Measurements from ENCODE around the gene ITGA1. TPM values are rescaled to one million over a fixed set of nuclear protein-coding genes. Genes with fewer than 3 reads are reported as not detected.

The ITGA1 gene
- total RNA-seq, 5 donors from 2014 or later (not counting 1 experiment from before 2014, with no cell fraction given) = 2.9 to 13.0 (median 6.8) TPM

DNA sequence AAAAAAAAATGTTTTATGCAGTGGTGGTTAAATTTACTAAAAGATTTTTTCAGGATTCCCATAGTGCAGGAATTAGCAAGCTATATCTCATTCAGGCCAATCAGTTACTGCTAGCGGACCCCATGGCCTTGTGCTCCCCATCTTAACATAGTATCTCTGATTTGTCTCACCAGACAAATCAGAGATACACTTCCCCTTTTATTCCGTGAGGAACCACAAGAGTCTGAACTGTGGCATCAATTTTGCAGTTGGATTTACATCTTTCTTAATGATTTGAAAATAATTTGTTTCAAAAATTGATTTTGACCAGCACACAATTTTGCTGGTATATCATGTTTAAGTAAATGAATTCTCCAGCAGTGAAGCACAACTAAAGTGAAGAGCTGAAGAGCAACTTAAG lies 17.9 kb downstream of the ITGA1 start:
- Mint-ChIP-seq H3K4me3 (no peak overlapping the region), H3K9me3 (no peaks in the 10 kb centered on the region), H3K27ac (no peak overlapping the region), H3K36me3 (peaks cover 21% of the 10 kb centered on the region), H3K4me1 (peaks cover 35 to 45% (median 45%) of the 10 kb centered on the region in 3 donors), H3K27me3 (no peaks in the 10 kb centered on the region)
- H3K27me3 ChIP-seq (replicated peaks in 1 of 2; ENCODE audit: control insufficient read depth in 2 of 2, extremely low read depth in 1 of 2, insufficient read depth in 2 of 2, low read length in 1 of 2) = no peaks in the 10 kb centered on the region
- no peaks in the 10 kb centered on the region for H3K9me3 ChIP-seq
- no peak overlapping the region for H3K4me3 ChIP-seq (ENCODE audit: control insufficient read depth in 1 of 2, extremely low read depth in 1 of 2, low read length in 1 of 2)
- no CpG with 5 or more reads among the region's 2 CpGs for WGBS (ENCODE audit: insufficient coverage)
- POLR2A ChIA-PET = interaction anchor here in 1 of 2 donors (0.5 kb wide), 1 partner anchor 73 kb away, joined by 3 read pairs; no protein-coding TSS in a partner anchor
- no peak overlapping the region for H3K27ac ChIP-seq (ENCODE audit: low read length)
- ATAC-seq (replicated peaks in 1 of 4) (no peak), DNase-seq (no peak)
- peaks cover 11 to 25% of the 10 kb centered on the region in 2 experiments for H3K4me1 ChIP-seq (ENCODE audit: control insufficient read depth in 1 of 2, extremely low read depth in 1 of 2, insufficient read depth in 2 of 2, low read length in 2 of 2)
- no peaks in the 10 kb centered on the region for H3K36me3 ChIP-seq (ENCODE audit: control insufficient read depth in 2 of 2, extremely low read depth in 1 of 2, insufficient read depth in 1 of 2, low read length in 1 of 2)
- CTCF ChIA-PET = no interaction called here

DNA sequence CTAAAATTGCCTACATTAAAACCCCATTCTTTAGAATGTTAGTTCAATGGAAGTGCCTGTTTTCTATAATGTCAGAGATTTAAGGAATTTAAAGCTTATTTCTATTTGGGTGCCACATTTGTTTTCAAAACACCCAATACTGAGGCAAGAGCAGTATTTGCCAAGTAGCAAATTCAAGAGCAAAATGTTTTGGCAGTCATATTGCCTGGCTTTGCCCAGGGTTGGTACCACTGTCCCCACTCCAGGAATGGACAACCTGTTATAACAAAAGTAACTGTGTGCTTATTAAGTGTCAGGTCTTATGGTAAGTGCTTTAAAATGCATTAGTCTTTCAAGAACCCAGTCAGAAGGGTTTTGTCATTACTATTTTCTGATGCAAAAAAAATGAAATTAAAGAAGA lies 19.3 kb downstream of the ITGA1 start:
- DNase-seq = no peak
- H3K36me3 Mint-ChIP-seq = peaks cover 17% of the 10 kb centered on the region
- Histone ChIP-seq H3K27me3 (replicated peaks in 1 of 2; ENCODE audit: control insufficient read depth in 2 of 2, extremely low read depth in 1 of 2, insufficient read depth in 2 of 2, low read length in 1 of 2) (no peaks in the 10 kb centered on the region), H3K9me3 (no peaks in the 10 kb centered on the region), H3K27ac (ENCODE audit: low read length) (no peak overlapping the region), H3K36me3 (ENCODE audit: control insufficient read depth in 2 of 2, extremely low read depth in 1 of 2, insufficient read depth in 1 of 2, low read length in 1 of 2) (no peaks in the 10 kb centered on the region), H3K4me3 (ENCODE audit: control insufficient read depth in 1 of 2, extremely low read depth in 1 of 2, low read length in 1 of 2) (no peak overlapping the region), H3K4me1 (ENCODE audit: control insufficient read depth in 1 of 2, extremely low read depth in 1 of 2, insufficient read depth in 2 of 2, low read length in 2 of 2) (peaks cover 0 to 13% of the 10 kb centered on the region in 2 experiments)
- H3K4me1 Mint-ChIP-seq = peaks cover 21 to 31% (median 30%) of the 10 kb centered on the region in 3 donors
- ChIA-PET CTCF (interaction anchor here in 1 of 2 donors (1.0 kb wide), 1 partner anchor 10 kb away, joined by 3 read pairs; no protein-coding TSS in a partner anchor), POLR2A (interaction anchor here in 1 of 2 donors (0.6 kb wide), 2 partner anchors 142 to 1396 kb away, joined by 4 to 5 read pairs; no protein-coding TSS in a partner anchor)
- H3K4me3 Mint-ChIP-seq = no peak overlapping the region
- ATAC-seq (replicated peaks in 1 of 4) = no peak
- no peaks in the 10 kb centered on the region for H3K9me3 Mint-ChIP-seq
- H3K27me3 Mint-ChIP-seq = no peaks in the 10 kb centered on the region
- no peak overlapping the region for H3K27ac Mint-ChIP-seq

DNA sequence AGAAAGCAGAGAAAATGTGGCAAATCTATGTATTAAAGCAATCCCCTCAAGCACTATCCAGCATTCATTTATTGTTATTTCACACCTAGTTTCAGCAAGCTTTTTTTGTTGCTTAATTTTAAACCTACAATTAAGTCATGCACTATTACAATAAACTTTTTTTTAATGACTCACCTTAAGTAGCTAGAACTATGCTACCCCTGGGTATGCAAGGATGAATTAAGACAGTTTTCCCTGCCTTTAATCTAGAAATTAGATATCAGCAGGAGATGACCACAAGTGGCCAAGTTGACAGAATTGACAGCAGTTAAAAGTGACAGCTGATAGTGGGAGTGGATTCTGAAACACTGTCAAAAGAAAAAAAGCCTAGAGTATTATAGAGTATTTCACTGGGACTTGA lies 20.0 kb downstream of the ITGA1 start:
- Histone ChIP-seq H3K9me3 (no peaks in the 10 kb centered on the region), H3K27ac (ENCODE audit: low read length) (no peak overlapping the region), H3K36me3 (ENCODE audit: control insufficient read depth in 2 of 2, extremely low read depth in 1 of 2, insufficient read depth in 1 of 2, low read length in 1 of 2) (no peaks in the 10 kb centered on the region), H3K27me3 (replicated peaks in 1 of 2; ENCODE audit: control insufficient read depth in 2 of 2, extremely low read depth in 1 of 2, insufficient read depth in 2 of 2, low read length in 1 of 2) (no peaks in the 10 kb centered on the region), H3K4me3 (ENCODE audit: control insufficient read depth in 1 of 2, extremely low read depth in 1 of 2, low read length in 1 of 2) (no peak overlapping the region), H3K4me1 (ENCODE audit: control insufficient read depth in 1 of 2, extremely low read depth in 1 of 2, insufficient read depth in 2 of 2, low read length in 2 of 2) (peaks cover 0 to 7% of the 10 kb centered on the region in 2 experiments)
- Mint-ChIP-seq H3K27me3 (no peaks in the 10 kb centered on the region), H3K4me1 (peaks cover 14 to 26% (median 25%) of the 10 kb centered on the region in 3 donors), H3K9me3 (no peaks in the 10 kb centered on the region), H3K36me3 (peaks cover 17% of the 10 kb centered on the region), H3K27ac (no peak overlapping the region), H3K4me3 (no peak overlapping the region)
- ChIA-PET POLR2A (no interaction called here), CTCF (interaction anchor here (1.0 to 1.1 kb wide), 2 partner anchors 8 to 10 kb away, joined by 3 read pairs; no protein-coding TSS in a partner anchor)
- no peak for DNase-seq
- no peak for ATAC-seq (replicated peaks in 1 of 4)

DNA sequence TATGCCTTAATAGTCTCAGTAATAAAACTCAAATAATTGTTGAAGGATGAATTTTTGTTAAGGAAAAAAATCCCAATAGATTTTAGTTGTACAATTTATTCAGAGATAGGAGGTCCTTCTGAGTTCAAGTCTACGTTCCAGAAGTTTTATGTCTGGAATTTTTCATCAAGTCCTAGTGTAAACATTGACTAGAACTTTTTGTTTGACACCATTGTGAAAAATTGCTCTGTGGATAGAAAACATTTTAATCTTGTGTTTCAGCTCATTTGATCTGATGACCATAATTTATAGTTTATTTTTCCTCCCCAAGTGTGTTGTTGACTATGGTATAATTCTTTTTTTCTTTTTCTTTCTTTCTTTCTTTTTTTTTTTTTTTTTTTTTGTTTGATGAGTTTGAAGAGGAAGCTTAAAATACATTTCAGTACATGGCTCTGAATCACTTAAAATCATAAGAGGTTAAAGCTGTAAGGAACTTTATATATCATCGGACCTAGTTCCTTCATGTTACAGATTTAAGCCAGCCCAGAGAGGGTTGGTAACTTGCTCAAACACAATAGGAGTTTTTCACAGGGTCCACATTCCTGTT lies 20.7 kb downstream of the ITGA1 start:
- POLR2A ChIA-PET = interaction anchor here (0.6 to 0.7 kb wide), 5 partner anchors 40 to 1503 kb away, joined by 3 to 17 read pairs (median 3); no protein-coding TSS in a partner anchor
- Mint-ChIP-seq H3K36me3 (peaks cover 17% of the 10 kb centered on the region), H3K4me3 (no peak overlapping the region), H3K9me3 (no peaks in the 10 kb centered on the region), H3K4me1 (peaks cover 8 to 20% (median 19%) of the 10 kb centered on the region in 3 donors), H3K27ac (no peak overlapping the region), H3K27me3 (no peaks in the 10 kb centered on the region)
- no CpG with 5 or more reads among the region's 2 CpGs for WGBS (ENCODE audit: insufficient coverage)
- H3K27me3 ChIP-seq (replicated peaks in 1 of 2; ENCODE audit: control insufficient read depth in 2 of 2, extremely low read depth in 1 of 2, insufficient read depth in 2 of 2, low read length in 1 of 2) = no peaks in the 10 kb centered on the region
- peaks cover 0 to 2% of the 10 kb centered on the region in 2 experiments for H3K4me1 ChIP-seq (ENCODE audit: control insufficient read depth in 1 of 2, extremely low read depth in 1 of 2, insufficient read depth in 2 of 2, low read length in 2 of 2)
- no peak overlapping the region for H3K27ac ChIP-seq (ENCODE audit: low read length)
- CTCF ChIA-PET = interaction anchor here (0.6 to 1.1 kb wide), 3 partner anchors 9 to 13 kb away, joined by 3 to 8 read pairs (median 3); no protein-coding TSS in a partner anchor
- no peaks in the 10 kb centered on the region for H3K9me3 ChIP-seq
- H3K4me3 ChIP-seq (ENCODE audit: control insufficient read depth in 1 of 2, extremely low read depth in 1 of 2, low read length in 1 of 2) = no peak overlapping the region
- no peak for ATAC-seq (replicated peaks in 1 of 4)
- H3K36me3 ChIP-seq (ENCODE audit: control insufficient read depth in 2 of 2, extremely low read depth in 1 of 2, insufficient read depth in 1 of 2, low read length in 1 of 2) = no peaks in the 10 kb centered on the region
- DNase-seq = no peak

DNA sequence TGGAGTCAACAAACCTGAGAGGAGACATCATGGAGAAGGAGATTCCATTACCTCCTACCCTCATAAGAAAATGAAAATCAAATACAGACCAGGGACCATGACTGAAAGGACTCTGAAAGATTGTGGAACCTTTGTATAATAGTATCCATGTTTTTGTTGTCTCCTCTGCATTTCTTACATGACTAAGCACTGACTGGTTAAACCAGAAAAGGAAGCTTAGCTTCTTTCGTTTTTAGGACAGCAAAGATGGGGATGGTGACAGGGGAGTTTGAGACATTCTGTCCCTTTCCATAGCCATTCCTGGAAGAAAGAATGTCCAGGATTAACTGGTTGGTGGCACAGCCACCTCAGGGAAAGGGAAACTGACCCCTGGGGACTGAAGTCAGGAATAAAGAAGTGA lies 22.2 kb downstream of the ITGA1 start:
- H3K27me3 Mint-ChIP-seq = no peaks in the 10 kb centered on the region
- Histone ChIP-seq H3K9me3 (no peaks in the 10 kb centered on the region), H3K27me3 (replicated peaks in 1 of 2; ENCODE audit: control insufficient read depth in 2 of 2, extremely low read depth in 1 of 2, insufficient read depth in 2 of 2, low read length in 1 of 2) (no peaks in the 10 kb centered on the region), H3K4me1 (ENCODE audit: control insufficient read depth in 1 of 2, extremely low read depth in 1 of 2, insufficient read depth in 2 of 2, low read length in 2 of 2) (no peaks in the 10 kb centered on the region), H3K27ac (ENCODE audit: low read length) (no peak overlapping the region), H3K4me3 (ENCODE audit: control insufficient read depth in 1 of 2, extremely low read depth in 1 of 2, low read length in 1 of 2) (no peak overlapping the region), H3K36me3 (ENCODE audit: control insufficient read depth in 2 of 2, extremely low read depth in 1 of 2, insufficient read depth in 1 of 2, low read length in 1 of 2) (no peaks in the 10 kb centered on the region)
- no peak overlapping the region for H3K4me3 Mint-ChIP-seq
- DNase-seq (no peak), ATAC-seq (replicated peaks in 1 of 4) (no peak)
- H3K9me3 Mint-ChIP-seq = no peaks in the 10 kb centered on the region
- H3K4me1 Mint-ChIP-seq = peaks cover 0 to 10% (median 9%) of the 10 kb centered on the region in 3 donors
- WGBS (ENCODE audit: insufficient coverage) = no CpG with 5 or more reads among the region's 1 CpG
- ChIA-PET CTCF (interaction anchor here in 1 of 2 donors (1.3 kb wide), 1 partner anchor 11 kb away, joined by 3 read pairs; no protein-coding TSS in a partner anchor), POLR2A (interaction anchor here in 1 of 2 donors (0.7 kb wide), 1 partner anchor 67 kb away, joined by 6 read pairs; no protein-coding TSS in a partner anchor)
- H3K36me3 Mint-ChIP-seq = peaks cover 10% of the 10 kb centered on the region
- peak overlapping the region in 1 of 2 donors; percentile 22 for H3K27ac Mint-ChIP-seq

DNA sequence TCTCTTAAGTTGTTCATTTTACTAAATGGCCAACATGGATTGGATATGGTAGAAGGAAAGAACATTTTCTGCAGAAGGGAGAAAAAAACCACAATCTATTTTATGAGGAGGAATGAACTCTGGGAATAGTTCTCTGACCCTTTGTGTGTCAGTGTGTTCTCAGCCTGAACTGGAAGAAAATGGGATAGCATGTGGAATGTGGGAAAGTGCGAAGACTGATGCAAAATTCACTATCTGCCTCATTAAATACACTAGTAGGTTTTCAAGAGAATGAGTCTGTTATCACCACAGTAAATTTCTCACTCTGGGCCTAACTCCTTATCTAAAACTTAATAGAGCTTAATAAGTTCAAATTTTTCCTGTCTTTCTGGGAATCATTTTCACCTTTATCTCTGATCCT lies 22.7 kb downstream of the ITGA1 start:
- no peak overlapping the region for H3K27ac Mint-ChIP-seq
- H3K9me3 Mint-ChIP-seq = no peaks in the 10 kb centered on the region
- H3K4me3 ChIP-seq (ENCODE audit: control insufficient read depth in 1 of 2, extremely low read depth in 1 of 2, low read length in 1 of 2) = no peak overlapping the region
- H3K36me3 ChIP-seq (ENCODE audit: control insufficient read depth in 2 of 2, extremely low read depth in 1 of 2, insufficient read depth in 1 of 2, low read length in 1 of 2) = no peaks in the 10 kb centered on the region
- no peak overlapping the region for H3K27ac ChIP-seq (ENCODE audit: low read length)
- ATAC-seq (replicated peaks in 1 of 4) = no peak
- ChIA-PET POLR2A (no interaction called here), CTCF (interaction anchor here in 1 of 2 donors (1.3 kb wide), 1 partner anchor 11 kb away, joined by 3 read pairs; no protein-coding TSS in a partner anchor)
- DNase-seq = no peak
- peaks cover 5% of the 10 kb centered on the region for H3K36me3 Mint-ChIP-seq
- no peaks in the 10 kb centered on the region for H3K4me1 ChIP-seq (ENCODE audit: control insufficient read depth in 1 of 2, extremely low read depth in 1 of 2, insufficient read depth in 2 of 2, low read length in 2 of 2)
- H3K4me3 Mint-ChIP-seq = no peak overlapping the region
- H3K27me3 Mint-ChIP-seq = no peaks in the 10 kb centered on the region
- H3K27me3 ChIP-seq (replicated peaks in 1 of 2; ENCODE audit: control insufficient read depth in 2 of 2, extremely low read depth in 1 of 2, insufficient read depth in 2 of 2, low read length in 1 of 2) = no peaks in the 10 kb centered on the region
- no CpG with 5 or more reads among the region's 1 CpG for WGBS (ENCODE audit: insufficient coverage)
- peaks cover 0 to 5% (median 5%) of the 10 kb centered on the region in 3 donors for H3K4me1 Mint-ChIP-seq
- H3K9me3 ChIP-seq = no peaks in the 10 kb centered on the region

All from T-cell (primary cell).